Activated CD4-positive, alpha-beta T cell treated with anti-CD3 and anti-CD28 coated beads, Interleukin-2, Interleukin-6, amounts not matched to agents 100 ng/mL and 50 ng/mL, durations not matched to agents 16 hours and 8 hours (primary cell): Measurements from ENCODE around the gene IGFBP1.
"Not testable (repeated sequence)": the region's sequence is repeated elsewhere in the genome, so short reads cannot be mapped to it uniquely, and the experiment has no call there.

ENCODE experiments used
- DNase-seq: peaks from one replicate; pipeline ENCODE4 v3.0.0-alpha.2; 2020

IGFBP1 gene

DNA sequence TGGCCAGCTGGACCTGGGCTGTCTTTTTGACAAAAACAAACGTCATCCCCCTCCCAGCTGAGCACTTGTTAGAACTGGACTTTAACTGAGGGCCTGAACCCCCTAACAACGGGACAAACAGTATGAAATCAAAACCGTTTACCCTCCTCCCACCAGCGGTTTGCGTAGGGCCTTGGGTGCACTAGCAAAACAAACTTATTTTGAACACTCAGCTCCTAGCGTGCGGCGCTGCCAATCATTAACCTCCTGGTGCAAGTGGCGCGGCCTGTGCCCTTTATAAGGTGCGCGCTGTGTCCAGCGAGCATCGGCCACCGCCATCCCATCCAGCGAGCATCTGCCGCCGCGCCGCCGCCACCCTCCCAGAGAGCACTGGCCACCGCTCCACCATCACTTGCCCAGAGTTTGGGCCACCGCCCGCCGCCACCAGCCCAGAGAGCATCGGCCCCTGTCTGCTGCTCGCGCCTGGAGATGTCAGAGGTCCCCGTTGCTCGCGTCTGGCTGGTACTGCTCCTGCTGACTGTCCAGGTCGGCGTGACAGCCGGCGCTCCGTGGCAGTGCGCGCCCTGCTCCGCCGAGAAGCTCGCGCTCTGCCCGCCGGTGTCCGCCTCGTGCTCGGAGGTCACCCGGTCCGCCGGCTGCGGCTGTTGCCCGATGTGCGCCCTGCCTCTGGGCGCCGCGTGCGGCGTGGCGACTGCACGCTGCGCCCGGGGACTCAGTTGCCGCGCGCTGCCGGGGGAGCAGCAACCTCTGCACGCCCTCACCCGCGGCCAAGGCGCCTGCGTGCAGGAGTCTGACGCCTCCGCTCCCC is at the start of gene IGFBP1:
Gene IGFBP1 (plus strand): TSS at position 304 of the 808 bp plus-strand sequence. CDS start 165 bp downstream, at position 469.
- no peak for DNase-seq

DNA sequence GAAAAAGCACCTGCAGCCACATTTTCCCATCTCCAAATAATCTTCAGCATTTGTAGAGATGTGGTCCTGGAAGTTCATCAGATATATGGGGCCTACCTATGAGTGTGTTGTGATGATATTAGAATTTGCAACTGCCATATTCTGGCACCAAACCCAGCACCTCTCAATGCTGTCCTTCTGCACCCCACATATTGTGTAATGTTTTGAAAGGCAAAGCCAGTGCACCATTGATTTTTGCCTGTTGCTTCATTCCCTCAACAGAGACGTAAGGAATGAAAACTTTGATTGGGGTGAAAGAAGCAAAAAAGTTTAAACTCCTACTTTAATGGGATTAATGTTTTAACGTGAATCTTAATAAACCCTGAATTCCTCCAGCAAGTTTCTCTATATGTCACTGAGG is 49.4 kb upstream of the IGFBP1 start:
- not testable (repeated sequence) for DNase-seq

DNA sequence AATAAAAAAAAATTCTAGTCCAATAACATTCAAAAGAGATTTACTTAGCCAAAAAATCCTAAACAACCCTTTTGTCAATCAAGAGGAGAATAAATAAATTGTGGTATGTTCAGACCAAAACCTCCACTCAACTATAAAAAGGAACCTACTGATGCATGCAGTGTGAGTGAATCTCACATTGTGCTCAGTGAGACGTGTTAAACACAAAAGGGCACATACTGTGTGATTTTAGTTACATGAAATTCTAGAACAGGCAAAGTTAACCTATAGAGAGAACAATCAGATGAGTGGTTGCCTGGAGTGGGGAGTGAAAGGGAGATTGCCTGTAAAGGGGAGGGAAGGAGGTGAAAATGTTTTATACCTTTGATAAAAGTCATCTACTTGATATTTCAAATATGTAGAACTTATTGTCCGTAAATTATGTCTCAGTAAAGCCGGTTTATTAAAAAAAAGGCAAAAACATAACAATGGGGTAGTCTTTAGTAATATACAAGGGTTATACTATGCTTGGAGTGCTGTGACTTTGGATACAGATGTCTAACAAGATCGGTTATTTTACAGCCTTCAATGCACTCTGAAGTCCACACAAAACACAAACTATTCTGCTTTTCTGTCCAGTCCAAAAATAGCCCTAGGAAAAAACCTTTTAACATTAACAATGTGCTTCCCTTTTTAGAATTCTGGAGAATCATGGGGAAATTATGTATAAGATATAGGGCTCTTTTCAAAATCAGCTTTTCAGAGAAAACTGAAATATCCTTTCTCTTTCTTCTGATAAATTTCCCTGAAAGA is 46.2 kb upstream of the IGFBP1 start:
- not testable (repeated sequence) for DNase-seq

DNA sequence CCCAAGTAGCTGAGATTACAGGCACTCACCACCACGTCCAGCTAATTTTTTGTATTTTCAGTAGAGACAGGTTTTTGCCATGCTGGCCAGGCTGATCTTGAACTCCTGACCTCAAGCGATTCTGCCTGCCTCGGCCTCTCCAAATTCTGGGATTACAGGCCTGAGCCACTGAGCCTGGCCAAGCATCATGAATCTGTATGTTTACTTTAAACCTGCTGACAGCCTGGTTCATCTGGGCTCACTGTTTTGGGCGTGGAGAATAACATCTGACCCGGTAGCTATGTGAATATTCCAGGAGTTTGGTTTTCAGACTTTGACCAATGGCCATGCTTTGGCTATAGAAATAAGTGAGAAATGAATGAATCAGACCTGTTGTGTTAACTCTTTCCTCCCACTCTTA is 41.8 kb upstream of the IGFBP1 start:
- DNase-seq, result not testable (repeated sequence)

DNA sequence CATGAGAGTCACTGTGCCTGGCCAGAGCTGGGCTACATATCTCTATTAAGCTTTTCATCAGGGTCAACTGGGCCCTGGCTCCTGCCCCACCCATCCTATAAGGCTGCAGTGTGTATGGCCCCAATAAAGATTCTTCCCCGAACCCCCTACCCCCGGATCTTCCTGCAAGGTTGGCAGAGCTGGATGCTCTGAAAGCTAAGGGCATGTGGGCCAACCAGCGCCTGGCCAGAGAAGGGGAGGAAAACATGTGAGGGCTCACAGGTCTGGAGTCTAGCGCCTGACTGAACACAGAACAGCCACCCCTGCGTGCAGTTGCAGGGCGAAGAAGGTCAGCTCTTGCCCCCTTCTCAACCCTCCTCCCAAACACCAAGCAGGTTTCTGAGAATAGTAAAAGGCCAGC is 39.6 kb upstream of the IGFBP1 start:
- not testable (repeated sequence) for DNase-seq

DNA sequence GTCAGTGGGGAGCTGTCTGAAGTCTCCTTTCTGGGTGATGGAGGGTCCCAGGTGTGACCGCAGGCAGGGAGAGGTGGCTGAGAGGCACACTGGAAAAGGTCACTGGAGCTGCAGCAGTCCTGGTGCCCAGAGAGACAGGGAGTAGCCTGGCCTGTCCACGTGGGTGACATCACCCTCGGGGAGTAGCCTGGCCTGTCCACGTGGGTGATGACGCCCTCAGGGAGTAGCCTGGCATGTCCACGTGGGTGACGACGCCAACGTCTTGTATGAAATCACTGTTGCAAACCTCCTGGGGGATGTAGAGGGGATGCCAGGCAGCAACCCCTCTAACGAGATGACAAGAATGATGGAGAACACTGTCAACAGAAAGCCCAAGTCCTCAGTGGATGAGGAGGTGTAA is 35.3 kb upstream of the IGFBP1 start:
- DNase-seq, result not testable (repeated sequence)

DNA sequence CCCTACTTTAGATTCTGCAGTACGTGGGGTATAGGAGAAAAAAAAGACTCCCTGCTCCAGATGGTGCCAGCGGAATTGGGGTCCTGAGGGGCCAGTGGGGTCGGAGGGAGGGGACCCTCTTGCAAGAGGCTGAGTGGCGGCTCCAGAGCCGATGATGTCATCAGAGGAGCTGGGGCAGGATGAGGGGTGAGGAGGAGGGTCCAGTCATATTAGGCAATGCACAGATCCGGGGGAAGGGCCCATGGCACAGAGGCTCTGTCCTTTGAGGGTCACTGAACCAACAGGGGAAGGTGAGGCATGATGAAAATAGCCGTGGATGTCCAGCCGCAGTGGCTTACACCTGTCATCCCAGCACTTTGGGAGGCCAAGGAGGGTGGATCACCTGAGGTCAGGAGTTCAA is 34.8 kb upstream of the IGFBP1 start:
- not testable (repeated sequence) for DNase-seq

DNA sequence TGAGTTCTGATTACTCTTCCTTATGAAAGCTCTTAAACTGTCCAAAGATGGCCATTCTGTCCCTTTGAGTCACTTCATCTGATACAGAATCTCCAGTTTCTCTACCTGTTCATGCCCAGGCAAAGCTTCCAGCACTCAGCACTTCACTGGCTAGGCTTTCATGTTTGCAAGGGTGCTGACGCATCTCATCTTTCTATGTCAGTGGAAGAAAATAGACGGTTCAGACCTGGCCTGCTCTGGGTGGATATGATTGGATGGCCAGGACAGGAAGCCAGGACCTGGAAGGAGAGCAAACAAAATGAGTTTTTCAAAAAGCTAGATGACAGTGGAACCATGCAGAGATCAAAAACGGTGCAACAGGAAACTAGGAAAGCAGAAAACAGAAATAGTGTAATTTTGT is 32.6 kb upstream of the IGFBP1 start:
- DNase-seq, result not testable (repeated sequence)

DNA sequence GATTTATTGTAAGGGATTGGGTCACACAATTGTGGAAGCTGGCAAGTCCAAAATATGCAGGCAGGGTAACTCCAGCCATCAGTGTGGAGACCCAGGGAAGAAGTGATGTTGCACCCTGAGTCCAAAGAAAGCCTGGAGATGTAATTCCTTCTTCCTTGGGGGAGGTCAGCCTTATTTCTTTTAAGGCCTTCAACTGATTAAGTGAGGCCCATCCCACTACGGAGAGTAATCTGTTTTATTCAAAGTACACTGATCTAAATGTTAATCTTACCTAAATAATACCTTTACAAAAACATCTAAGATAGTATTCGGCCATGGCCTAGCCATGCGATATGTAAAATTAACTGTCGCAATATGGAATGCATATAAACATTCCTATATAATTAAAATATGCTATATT is 31.4 kb upstream of the IGFBP1 start:
- DNase-seq, result not testable (repeated sequence)

DNA sequence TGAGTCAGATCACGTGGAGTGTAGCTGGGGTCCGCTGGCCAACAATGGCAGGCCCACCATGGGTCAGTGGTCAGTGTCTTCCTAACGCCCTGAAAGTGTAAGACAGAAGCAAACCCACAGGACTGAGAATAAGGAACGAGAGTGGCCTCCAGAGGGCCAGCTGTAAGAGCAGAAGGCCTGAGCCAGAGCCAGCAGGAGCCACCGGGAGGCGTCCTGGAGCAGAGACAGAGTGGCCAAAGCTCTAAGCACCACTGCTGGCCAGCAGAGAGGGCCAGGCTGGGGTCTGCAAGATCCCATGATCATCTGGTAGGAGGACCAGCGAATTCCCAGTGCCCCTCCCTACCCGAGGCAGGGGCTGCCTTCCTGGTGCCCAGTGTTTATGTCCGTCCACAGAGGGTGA is 24.6 kb upstream of the IGFBP1 start:
- DNase-seq, result no peak

DNA sequence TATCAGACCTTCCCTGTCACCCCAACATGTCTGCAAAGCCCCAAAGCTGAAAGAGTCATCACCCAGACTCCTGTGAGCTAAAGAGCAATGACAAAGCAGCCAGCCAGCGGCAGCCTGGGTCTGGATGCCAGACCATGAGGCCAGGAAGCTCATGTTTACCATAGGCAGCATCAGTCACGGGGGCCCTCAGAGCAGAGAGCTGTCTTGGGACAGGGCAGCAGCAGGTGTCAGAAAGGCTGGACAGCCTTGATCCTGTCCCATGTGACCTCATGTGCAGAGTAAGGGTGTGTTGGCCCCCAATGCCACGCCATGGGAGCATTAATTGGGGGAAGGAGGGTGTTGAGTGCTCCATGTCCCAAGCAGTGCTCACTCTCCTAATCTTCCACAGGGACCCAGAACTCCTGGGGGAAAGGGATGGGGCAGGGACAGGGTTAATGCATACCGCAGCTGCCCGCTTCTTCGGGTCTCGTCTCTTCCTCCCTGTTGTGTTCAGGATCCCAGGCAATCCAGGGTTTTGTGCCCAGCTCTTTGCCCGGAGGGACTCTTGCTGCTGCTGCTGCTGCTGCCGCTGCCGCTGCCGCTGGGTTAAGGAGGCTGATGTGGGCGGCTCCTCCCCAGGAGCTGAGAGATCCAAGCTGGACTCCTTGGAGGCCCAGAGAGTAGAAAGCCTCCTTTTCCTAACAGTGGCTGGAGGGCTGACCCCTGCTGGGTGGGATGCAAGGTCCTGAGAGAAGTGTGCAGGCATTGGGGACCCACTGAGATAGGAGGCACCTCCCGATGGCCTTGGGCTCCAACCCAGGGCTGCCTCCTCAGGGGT is 22.5 kb upstream of the IGFBP1 start:
- DNase-seq, result no peak

DNA sequence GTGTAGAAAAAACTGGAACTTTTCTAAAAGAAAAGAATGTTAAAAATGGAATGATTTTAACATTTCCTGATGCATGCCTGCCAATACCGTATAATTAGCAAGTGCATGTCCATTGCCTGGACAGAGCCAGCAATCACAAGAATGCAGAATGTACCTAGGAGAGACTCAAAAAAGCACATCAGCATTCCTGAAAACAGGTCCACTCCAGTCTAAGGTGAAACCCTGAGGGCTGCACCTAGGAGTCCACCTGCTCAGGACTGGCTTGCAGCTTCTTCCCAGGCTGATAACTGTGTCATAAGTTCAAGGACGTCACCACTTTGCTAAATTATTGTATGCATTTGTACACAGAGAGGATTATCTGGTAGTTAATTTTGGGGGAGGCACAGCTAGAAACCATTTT is 20.8 kb upstream of the IGFBP1 start:
- DNase-seq, result no peak

DNA sequence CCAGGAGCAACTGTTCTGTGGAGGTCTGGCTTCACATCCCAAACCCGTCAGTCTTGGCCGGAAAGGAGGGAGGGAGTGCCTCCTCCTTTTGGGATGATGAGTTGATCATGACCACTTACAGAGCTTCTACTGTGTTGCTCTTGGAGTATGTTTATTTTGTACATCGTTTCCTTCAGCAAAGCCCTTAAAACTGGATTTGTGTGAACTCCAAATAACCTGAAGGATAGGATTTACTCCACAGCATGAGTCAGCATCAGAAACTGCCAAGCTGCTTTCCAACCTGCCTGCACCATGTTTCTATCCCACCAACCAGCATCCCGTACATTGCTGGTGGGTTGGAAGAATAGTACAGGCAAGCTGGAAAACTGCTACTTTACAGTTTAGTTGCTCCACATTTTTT is 18.9 kb upstream of the IGFBP1 start:
- DNase-seq, result no peak

DNA sequence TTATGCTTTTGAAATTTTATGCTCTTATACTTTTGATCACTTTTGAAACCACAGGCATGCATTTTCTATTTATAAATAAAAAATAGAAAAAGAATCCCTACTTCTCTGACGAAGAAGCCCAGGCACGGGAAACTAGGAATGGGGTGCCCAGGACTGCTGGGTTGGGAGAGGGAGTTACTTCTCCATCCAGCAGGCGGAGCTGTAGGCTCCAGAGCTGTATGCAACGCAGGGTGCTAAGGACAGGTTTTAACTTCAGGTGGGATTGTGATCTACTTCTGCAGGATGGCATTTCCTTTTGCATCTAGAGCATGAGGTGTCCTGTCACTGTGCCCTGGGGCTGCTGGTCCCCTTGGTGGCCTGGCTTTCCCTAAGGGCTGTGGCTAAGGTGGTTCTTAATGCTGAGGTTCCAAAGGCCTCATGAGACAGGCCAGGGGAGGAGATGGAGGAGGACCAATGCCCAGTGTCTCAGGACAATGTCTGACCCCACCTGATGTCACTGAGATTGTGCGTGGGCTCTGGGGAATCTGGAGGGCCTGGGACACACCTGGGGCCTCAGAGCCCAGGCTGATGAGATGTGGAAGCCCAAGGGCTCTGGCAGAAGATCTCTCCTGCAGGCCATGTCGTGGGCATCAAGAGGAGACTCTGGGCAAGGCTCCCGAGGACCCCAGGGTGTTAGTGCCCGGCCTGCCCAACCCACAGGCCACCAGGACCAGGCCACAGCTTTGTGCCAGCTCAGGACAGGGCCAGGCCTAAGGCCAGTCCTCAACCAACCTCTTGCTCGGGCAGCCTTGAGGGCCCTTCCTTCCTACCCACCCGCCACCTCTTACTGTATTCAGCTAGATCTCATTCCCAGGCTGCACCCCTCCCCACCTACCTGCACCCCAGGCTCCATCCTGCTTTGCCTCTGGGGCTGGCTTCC is 15.9 kb upstream of the IGFBP1 start:
- no peak for DNase-seq

DNA sequence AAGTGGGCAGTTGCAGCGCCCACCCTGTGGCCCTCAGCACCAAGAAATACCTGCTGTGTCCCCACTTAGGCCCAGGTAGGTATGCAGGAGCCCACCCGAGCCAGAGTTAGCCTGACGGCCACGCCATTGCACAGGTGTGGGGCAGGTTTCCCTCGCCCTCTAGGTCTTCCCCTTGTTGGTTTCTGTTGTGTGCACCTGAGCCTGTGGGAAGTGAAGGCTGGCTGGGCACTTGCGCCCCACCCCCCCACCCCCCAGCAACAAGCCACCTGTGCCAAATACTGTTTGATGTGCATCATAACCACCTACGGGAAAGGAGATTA is 15.3 kb upstream of the IGFBP1 start, which contains the start of gene CCDC201:
Gene CCDC201 (minus strand): TSS at position 48 of the 320 bp plus-strand sequence. CDS start 75 bp downstream, outside the sequence.
- no peak for DNase-seq

DNA sequence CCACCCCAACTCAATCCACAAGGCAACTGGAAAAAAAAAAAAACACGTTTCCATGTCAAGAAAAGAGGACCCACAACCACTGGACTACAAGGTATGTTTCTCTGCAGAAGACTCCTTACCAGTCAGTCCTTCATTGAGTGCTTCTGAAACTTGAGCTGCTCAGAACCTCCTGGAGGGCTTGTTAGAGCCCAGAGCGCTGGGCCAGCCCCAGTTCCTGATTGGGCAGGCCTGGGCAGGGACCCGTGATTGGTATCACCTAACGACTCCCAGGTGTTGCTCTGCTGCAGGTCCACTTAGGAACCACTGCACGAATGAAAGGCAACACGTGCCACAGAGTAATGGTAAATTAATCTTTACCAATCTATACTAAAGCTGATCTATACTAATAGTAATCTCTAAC is 14.9 kb upstream of the IGFBP1 start:
- no peak for DNase-seq

DNA sequence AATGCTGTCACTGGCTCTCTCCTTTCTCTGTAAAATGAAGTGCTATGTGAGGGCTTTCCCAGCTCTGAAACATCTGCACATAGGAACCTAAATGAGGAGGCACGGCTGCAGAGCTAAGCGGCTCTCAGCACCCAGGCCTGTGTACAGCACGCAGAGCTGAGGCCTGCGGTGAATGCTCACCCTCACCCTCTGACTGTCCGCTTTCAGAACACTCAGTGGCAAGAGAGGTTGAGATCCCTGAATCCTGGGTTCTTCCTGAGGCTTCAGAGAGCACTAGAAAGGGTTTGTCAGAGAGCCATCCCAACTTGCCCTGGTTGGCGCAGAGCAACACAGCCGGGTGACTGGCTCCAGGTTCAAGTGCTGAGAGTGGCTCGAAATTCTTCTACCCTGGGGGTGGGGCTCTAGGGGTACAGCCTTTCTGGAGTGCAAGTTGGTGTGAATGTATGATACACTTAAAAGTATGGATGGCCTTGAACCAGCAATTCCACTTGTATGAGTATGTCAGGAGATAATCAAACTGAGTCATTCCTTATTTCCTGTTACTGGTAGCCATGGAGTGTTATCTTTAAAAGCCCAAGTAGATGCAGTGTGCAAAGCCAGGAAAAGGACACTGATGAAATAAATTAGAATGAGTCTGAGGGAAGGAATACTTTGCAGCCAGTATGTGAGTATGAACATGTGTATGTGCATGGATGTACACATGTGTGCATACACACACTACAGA is 13.7 kb upstream of the IGFBP1 start:
- no peak for DNase-seq

DNA sequence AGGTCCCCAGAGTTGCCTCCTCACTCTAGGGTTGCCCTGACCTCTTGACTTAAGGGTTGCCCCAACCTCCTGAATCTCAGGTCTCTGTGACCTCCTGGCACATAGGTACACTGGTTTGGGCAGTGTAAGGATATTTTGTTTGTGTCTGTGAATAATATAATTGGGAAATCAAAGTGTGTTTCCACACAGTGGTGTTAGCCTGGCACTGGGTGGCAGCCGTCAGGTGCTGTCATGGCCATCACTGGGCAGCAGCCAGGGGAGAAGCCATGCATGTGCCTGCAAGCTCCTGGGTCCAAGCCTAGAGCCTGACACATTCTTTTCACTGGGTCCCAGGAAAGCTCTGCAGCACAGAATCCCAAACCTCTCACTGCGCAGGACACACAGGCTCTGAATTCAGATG is 11.8 kb upstream of the IGFBP1 start:
- no peak for DNase-seq

DNA sequence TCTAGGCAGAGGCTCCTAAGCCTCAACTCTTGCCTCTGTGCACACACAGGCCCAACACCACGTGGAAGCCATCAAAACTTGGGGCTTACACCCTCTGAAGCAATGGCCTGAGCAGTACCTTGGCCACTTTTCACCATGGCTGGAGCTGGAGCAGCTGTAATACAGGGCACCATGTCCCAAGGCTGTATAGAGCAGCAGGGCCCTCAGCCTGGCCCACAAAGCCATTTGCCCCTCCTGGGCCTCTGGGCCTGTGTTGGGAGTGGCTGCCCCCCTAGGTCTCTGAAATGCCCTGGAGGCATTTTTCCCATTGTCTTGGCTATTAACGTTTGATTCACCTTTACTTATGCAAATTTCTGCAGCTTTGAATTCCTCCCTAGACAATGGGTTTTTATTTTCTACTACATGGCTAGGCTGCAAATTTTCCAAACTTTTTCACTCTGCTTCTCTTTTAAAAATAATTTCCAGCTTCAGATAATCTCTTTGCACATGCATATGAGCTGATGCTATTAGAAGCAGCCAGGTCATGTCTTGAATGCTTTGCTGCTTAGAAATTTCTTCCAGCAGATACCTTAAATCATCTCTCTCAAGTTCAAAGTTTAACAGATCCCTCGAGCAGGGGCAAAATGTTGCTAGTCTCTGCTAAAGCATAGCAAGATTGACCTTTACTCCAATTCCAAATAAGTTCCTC is 9.7 kb upstream of the IGFBP1 start:
- no peak for DNase-seq

DNA sequence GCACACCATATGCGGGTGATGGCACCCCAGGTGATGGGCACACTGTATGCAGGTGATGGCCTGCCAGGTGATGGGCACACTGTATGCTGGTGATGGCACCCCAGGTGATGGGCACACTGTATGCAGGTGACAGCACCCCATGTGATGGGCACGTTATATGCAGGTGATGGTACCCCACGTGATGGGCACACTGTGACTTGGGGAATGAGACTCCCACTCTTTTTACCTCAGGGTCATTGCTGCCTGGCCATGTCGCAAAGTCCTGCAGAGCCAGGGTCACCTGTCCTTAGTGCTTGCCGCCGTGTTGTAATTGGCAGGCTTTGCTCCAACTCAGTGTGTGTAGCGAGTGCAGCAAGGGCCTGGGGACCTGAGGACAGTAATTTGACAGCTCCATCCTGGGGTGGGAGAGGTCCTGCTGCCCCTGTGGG is 7.8 kb upstream of the IGFBP1 start:
- DNase-seq, result no peak

DNA sequence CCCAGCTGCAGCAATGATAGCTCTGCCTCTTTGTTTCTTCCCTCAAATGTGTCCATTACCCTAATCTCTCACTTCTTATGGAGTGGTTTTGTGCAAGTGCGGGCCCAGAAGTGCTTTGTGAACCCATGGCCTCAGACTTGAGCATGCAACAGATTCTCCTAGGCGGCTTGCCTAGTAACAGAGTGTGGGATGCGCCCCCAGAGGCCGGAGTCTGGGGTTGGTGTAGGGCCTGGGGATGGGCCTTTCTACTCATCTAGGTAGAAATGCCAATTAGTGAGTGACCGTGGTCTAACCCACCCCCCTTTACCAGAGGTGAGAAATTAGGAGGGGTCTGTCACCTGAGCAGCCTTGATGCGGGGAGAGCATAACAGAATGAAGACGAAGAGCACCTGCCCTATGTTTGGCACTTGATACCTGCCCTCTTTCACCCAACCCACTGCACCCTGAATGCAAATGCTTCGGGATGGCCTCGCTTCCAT is 7.0 kb upstream of the IGFBP1 start:
- no peak for DNase-seq
